ENCODE data around the gene RPUSD1. TPM values are rescaled to one million over a fixed set of nuclear protein-coding genes. Genes with fewer than 3 reads are reported as not detected.
A peak's percentile ranks its signal among the peaks of the same experiment; 100 is the strongest.

The RPUSD1 gene
- total and polyA plus RNA-seq, 2 donors (not counting 1 experiment from before 2014, with no cell fraction given): 34.7 to 46.1 TPM

DNA sequence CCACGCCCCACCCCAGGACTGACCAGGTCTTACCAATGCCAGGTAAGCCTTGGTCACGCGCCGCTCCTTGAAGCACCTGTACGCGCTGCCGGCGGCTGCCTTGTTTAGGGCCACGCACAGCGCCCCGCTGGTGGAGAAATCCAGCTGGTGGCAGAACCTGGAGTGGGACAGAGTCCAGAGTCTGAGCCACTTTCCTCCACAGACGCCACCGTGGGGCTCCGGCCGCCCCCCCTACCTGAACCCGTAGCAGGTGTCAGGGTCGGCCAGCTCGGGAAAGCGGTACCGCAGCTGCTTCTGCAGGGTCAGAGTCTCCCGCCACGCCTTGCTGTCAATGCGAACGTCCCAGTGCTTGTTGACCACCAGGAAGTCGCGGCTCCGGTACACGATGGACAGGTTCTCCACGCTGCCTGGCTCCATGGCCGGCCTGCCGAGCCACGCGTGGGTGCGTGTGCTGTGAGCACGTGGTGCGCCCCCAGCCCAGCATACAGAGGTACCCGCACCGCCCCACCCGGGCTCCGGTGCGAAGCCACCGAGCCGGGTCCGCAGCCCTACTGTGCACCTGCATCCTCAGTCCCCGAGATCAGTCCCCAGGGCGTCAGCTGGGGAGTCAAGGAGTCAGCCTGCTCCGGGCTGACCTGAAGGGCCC is 737 bp downstream of the RPUSD1 start:
- Histone ChIP-seq H3K9me3 (ENCODE audit: control extremely low read depth in 1 of 3, control insufficient read depth in 2 of 3, insufficient read depth in 1 of 3, low read length in 2 of 3) (no peaks in the 10 kb centered on the region), H3K4me3 (ENCODE audit: control extremely low read depth in 1 of 5, extremely low read depth in 1 of 5, insufficient read depth in 1 of 5, low read depth in 2 of 5, low read length in 4 of 5) (peak overlapping the region; percentile 8 to 85 (median 81)), H3K36me3 (replicated peaks in 1 of 2; ENCODE audit: control extremely low read depth in 1 of 2, control insufficient read depth in 1 of 2, extremely low read depth in 1 of 2, insufficient read depth in 2 of 2, low read length in 1 of 2) (peaks cover 0 to 8% of the 10 kb centered on the region in 2 experiments), H3K27me3 (replicated peaks in 1 of 4; ENCODE audit: control extremely low read depth in 1 of 4, control insufficient read depth in 3 of 4, insufficient read depth in 4 of 4, low read length in 3 of 4) (peaks cover 0 to 9% (median 0%) of the 10 kb centered on the region in 4 experiments), H3K27ac (ENCODE audit: low read length in 2 of 2) (peak overlapping the region in 1 of 2 donors; percentile 41), H4K20me1 (ENCODE audit: control insufficient read depth, insufficient read depth, low read length, poor library complexity, severe bottlenecking) (peaks cover 31% of the 10 kb centered on the region), H3K4me1 (ENCODE audit: control insufficient read depth in 2 of 2, insufficient read depth in 2 of 2, low read length in 2 of 2) (peaks cover 13 to 24% of the 10 kb centered on the region in 2 donors), H3K79me2 (ENCODE audit: control insufficient read depth, insufficient read depth, low read length) (peaks cover 11% of the 10 kb centered on the region), H2AFZ (ENCODE audit: insufficient read depth, low read depth, low read length, poor library complexity, severe bottlenecking) (peak overlapping the region; percentile 66), H3K9ac (ENCODE audit: low read length) (peak overlapping the region; percentile 92), H3K4me2 (replicated peaks; ENCODE audit: low read depth, low read length, poor library complexity, severe bottlenecking) (peak overlapping the region; percentile 100)
- no peak for DNase-seq
- no peaks in the 10 kb centered on the region for H3K9me3 Mint-ChIP-seq (ENCODE audit: insufficient read depth)
- POLR2A ChIA-PET: no interaction called here
- peaks cover 7% of the 10 kb centered on the region for H3K4me1 Mint-ChIP-seq
- H3K4me3 Mint-ChIP-seq: peak overlapping the region; percentile 86
- CTCF ChIA-PET: interaction anchor here (1.0 to 7.4 kb wide), 2 partner anchors 46 to 75 kb away, joined by 4 to 94 read pairs; partner anchors contain the start of gene METRN
- H3K27me3 Mint-ChIP-seq: no peaks in the 10 kb centered on the region
- no peak for TF ChIP-seq EZH2 (IDR thresholded peaks at IDR 0.05; ENCODE audit: borderline replicate concordance, insufficient read depth, low read depth, low read length, poor library complexity, severe bottlenecking)
- TF ChIP-seq, protein P1, sequence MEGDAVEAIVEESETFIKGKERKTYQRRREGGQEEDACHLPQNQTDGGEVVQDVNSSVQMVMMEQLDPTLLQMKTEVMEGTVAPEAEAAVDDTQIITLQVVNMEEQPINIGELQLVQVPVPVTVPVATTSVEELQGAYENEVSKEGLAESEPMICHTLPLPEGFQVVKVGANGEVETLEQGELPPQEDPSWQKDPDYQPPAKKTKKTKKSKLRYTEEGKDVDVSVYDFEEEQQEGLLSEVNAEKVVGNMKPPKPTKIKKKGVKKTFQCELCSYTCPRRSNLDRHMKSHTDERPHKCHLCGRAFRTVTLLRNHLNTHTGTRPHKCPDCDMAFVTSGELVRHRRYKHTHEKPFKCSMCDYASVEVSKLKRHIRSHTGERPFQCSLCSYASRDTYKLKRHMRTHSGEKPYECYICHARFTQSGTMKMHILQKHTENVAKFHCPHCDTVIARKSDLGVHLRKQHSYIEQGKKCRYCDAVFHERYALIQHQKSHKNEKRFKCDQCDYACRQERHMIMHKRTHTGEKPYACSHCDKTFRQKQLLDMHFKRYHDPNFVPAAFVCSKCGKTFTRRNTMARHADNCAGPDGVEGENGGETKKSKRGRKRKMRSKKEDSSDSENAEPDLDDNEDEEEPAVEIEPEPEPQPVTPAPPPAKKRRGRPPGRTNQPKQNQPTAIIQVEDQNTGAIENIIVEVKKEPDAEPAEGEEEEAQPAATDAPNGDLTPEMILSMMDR (IDR thresholded peaks at IDR 0.05): no peak
- intact Hi-C loops (cut with micrococcal nuclease): no loop called here
- WGBS (ENCODE audit: insufficient coverage): 44% methylated on average over 47 of the region's 47 CpGs
- no peak for ATAC-seq (ENCODE audit: low read depth)
- H3K27ac Mint-ChIP-seq: peak overlapping the region; percentile 76
